DOHH2 (cell line): ENCODE results near the gene LOXL1.

Source experiments
- CTCF ChIP-seq: fragments of 200-600 bp; sonication (generic); IDR thresholded peaks from one replicate; pipeline ENCODE4 v1.5.1; 2014; ENCODE audit warnings: antibody characterized with exemption, mild to moderate bottlenecking, low read depth, low read length; ENCODE audit not compliant: poor library complexity, severe bottlenecking
- EZH2phosphoT487 ChIP-seq: fragments of 200-600 bp; sonication (generic); IDR thresholded peaks from 2 replicates; pipeline ENCODE4 v1.6.1; 2017; ENCODE audit warnings: borderline replicate concordance, mild to moderate bottlenecking, antibody characterized with exemption, low read length, moderate library complexity, mixed read lengths

- TF ChIP-seq CTCF: no peak
- no peak for TF ChIP-seq EZH2phosphoT487
Measured at GRCh38 chr15:73887481-73887880, 38.8 kb upstream of the LOXL1 start.
